Measurements from ENCODE around the gene TRAPPC12.
A peak's percentile ranks its signal among the peaks of the same experiment; 100 is the strongest.

Gene TRAPPC12

DNA sequence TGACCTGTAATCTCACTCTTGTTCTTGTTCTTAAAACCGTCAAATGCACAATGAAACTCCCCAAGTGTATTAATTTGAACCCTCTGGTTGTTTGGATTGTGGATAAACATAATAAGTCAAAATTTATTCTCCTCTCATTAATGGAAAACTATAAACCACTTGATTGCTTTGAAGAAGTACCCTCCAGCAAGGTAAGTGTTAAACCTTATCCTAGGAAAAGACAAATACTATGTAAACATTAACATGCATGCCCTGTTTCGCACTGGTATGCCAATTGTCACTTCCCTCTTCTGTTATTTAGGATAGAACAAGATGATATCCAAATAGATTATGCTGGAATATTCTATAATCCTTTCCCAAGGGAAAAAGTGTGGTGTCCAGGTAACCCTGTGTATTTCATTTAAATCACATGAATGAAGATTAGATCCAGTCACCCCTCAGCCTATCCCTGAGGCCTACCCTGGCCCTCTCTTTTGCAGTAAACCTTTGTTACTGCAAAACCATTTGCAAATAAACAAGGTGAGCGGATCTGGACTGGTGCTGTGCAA, 138.5 kb downstream of the TRAPPC12 start:
- peaks cover 4% of the 10 kb centered on the region for H3K4me1 ChIP-seq (ENCODE audit: control insufficient read depth, insufficient read depth, low read depth, low read length)
- peak overlapping the region in 1 of 2 experiments; percentile 53 for H3K14ac ChIP-seq (ENCODE audit: low read length in 2 of 2)
- H3K18ac ChIP-seq (ENCODE audit: low read depth in 1 of 2, low read length in 2 of 2), result peak overlapping the region; percentile 89 to 92
- DNase-seq, result no peak
- no peak overlapping the region for H3K23ac ChIP-seq (ENCODE audit: low read length in 2 of 2)
- 4% methylated on average over 1 of the region's 3 CpGs for WGBS
- peak overlapping the region; percentile 93 for H3K9ac ChIP-seq (ENCODE audit: low read length)
- H2BK12ac ChIP-seq (ENCODE audit: low read length in 2 of 2), result no peak overlapping the region
- H3K9me3 ChIP-seq (ENCODE audit: control insufficient read depth, low read length), result no peaks in the 10 kb centered on the region
- H3K4me3 ChIP-seq (ENCODE audit: insufficient read depth in 1 of 2, low read depth in 1 of 2, low read length in 2 of 2), result peak overlapping the region; percentile 74 to 97
- H2AK5ac ChIP-seq (ENCODE audit: low read length, severe bottlenecking), result no peak overlapping the region
- no peaks in the 10 kb centered on the region for H3K27me3 ChIP-seq (ENCODE audit: control insufficient read depth in 1 of 2, insufficient read depth in 1 of 2, low read length in 2 of 2)
- H2BK15ac ChIP-seq (ENCODE audit: low read depth, poor library complexity, severe bottlenecking), result peak overlapping the region; percentile 60
- H4K91ac ChIP-seq (ENCODE audit: low read length), result no peak overlapping the region
- peaks cover 7% of the 10 kb centered on the region for H3K79me1 ChIP-seq (replicated peaks; ENCODE audit: low read length, poor library complexity, severe bottlenecking)
- H4K8ac ChIP-seq (ENCODE audit: low read length), result no peak overlapping the region
- peak overlapping the region in 1 of 2 experiments; percentile 81 for H3K4ac ChIP-seq (ENCODE audit: low read depth in 1 of 2, low read length in 2 of 2)
- peaks cover 0 to 23% of the 10 kb centered on the region in 2 experiments for H3K36me3 ChIP-seq (ENCODE audit: control insufficient read depth in 1 of 2, insufficient read depth in 2 of 2, low read depth in 1 of 2, low read length in 2 of 2)
- H3K27ac ChIP-seq (ENCODE audit: low read length, poor library complexity, severe bottlenecking), result peak overlapping the region; percentile 95
- H2BK120ac ChIP-seq (ENCODE audit: low read depth, low read length), result no peak overlapping the region
- peak overlapping the region; percentile 50 for H3K4me2 ChIP-seq (ENCODE audit: low read length, poor library complexity, severe bottlenecking)
- H2BK5ac ChIP-seq (ENCODE audit: low read depth, low read length, poor library complexity, severe bottlenecking), result no peak overlapping the region
- H2AFZ ChIP-seq (ENCODE audit: low read depth, low read length), result no peak overlapping the region

- H2BK5ac ChIP-seq (ENCODE audit: low read depth, low read length, poor library complexity, severe bottlenecking), result peak overlapping the region; percentile 86
- H3K23ac ChIP-seq (ENCODE audit: low read length in 2 of 2), result no peak overlapping the region
- H3K14ac ChIP-seq (ENCODE audit: low read length in 2 of 2), result peak overlapping the region in 1 of 2 experiments; percentile 53
- peak overlapping the region; percentile 93 for H3K9ac ChIP-seq (ENCODE audit: low read length)
- no peaks in the 10 kb centered on the region for H3K9me3 ChIP-seq (ENCODE audit: control insufficient read depth, low read length)
- H3K4me2 ChIP-seq (ENCODE audit: low read length, poor library complexity, severe bottlenecking), result peak overlapping the region; percentile 93
- peaks cover 5% of the 10 kb centered on the region for H3K4me1 ChIP-seq (ENCODE audit: control insufficient read depth, insufficient read depth, low read depth, low read length)
- H2BK12ac ChIP-seq (ENCODE audit: low read length in 2 of 2), result no peak overlapping the region
- no peak overlapping the region for H2AK5ac ChIP-seq (ENCODE audit: low read length, severe bottlenecking)
- peak overlapping the region; percentile 95 for H3K27ac ChIP-seq (ENCODE audit: low read length, poor library complexity, severe bottlenecking)
- H2AFZ ChIP-seq (ENCODE audit: low read depth, low read length), result no peak overlapping the region
- DNase-seq, result peak; percentile 96
- H3K4me3 ChIP-seq (ENCODE audit: insufficient read depth in 1 of 2, low read depth in 1 of 2, low read length in 2 of 2), result peak overlapping the region; percentile 75 to 97
- peak overlapping the region; percentile 97 for H4K8ac ChIP-seq (ENCODE audit: low read length)
- H3K27me3 ChIP-seq (ENCODE audit: control insufficient read depth in 1 of 2, insufficient read depth in 1 of 2, low read length in 2 of 2), result no peaks in the 10 kb centered on the region
- peaks cover 7% of the 10 kb centered on the region for H3K79me1 ChIP-seq (replicated peaks; ENCODE audit: low read length, poor library complexity, severe bottlenecking)
- H3K4ac ChIP-seq (ENCODE audit: low read depth in 1 of 2, low read length in 2 of 2), result peak overlapping the region; percentile 75 to 81
- peaks cover 0 to 17% of the 10 kb centered on the region in 2 experiments for H3K36me3 ChIP-seq (ENCODE audit: control insufficient read depth in 1 of 2, insufficient read depth in 2 of 2, low read depth in 1 of 2, low read length in 2 of 2)
- H3K18ac ChIP-seq (ENCODE audit: low read depth in 1 of 2, low read length in 2 of 2), result peak overlapping the region; percentile 95 to 98
- peak overlapping the region; percentile 60 for H2BK15ac ChIP-seq (ENCODE audit: low read depth, poor library complexity, severe bottlenecking)
- under 1% methylated on average over 64 of the region's 67 CpGs for WGBS
- H4K91ac ChIP-seq (ENCODE audit: low read length), result peak overlapping the region; percentile 94
- H2BK120ac ChIP-seq (ENCODE audit: low read depth, low read length), result peak overlapping the region; percentile 91
Measured at GRCh38 chr2:3518496-3519254, 139.2 kb downstream of the TRAPPC12 start.

DNA sequence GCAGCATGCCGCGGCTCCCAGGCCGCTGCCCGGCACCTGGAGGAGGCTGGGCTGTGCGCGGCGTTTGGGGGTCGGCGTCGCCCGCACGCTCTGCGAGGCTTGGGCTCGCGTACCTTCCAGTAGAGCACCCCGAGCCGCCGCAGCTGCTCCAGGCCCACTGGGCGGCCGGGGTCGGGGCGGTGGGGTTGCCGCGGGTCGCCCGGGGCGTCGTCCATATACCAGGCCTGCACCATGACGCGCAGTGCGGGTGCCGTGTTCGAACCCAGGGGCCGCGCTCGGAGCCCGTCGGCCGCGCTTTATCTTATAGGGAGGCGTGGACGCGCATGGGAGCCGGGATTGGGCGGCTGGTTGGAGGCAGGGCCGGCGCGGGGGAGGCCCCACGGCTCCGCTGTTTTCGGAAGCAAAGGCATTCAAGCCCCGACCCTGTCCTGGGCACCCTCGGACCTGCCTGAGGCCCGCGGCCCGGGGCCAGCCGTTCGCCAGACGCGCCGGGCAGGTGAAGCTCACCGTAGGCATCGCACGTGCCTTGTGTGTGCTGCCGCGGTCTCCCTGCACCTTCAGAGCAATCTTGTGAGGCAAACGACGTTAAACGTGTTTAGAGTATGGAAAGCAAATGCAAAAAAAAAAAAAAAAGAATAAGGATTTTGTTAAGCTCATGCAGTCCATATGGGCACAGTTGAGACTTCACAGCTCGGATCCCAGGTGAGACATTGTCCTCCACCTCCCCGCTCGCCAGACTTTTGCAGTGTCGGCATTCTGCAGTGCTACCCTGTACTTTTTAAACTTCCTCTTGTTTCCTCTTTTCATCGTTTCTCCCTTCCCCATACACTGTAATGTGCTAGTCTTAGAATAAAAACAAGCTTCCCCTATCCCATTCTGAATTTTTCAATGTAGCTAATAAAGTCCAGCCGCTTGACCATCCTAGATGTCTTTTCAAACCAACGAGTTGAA, 140.0 kb downstream of the TRAPPC12 start, which contains the start of gene ADI1:
Gene ADI1 (minus strand): TSS at position 277 of the 951 bp plus-strand sequence. CDS start 44 bp downstream, at position 233.
- Histone ChIP-seq H3K4ac (ENCODE audit: low read depth in 1 of 2, low read length in 2 of 2) (peak within 1 kb of the TSS; percentile 83 to 84), H3K18ac (ENCODE audit: low read depth in 1 of 2, low read length in 2 of 2) (peak within 1 kb of the TSS; percentile 95 to 98), H3K27me3 (ENCODE audit: control insufficient read depth in 1 of 2, insufficient read depth in 1 of 2, low read length in 2 of 2) (no peaks in the 10 kb centered on the region), H4K91ac (ENCODE audit: low read length) (peak within 1 kb of the TSS; percentile 94), H2BK12ac (ENCODE audit: low read length in 2 of 2) (peak within 1 kb of the TSS in 1 of 2 experiments; percentile 23), H2BK120ac (ENCODE audit: low read depth, low read length) (peak within 1 kb of the TSS; percentile 91), H3K4me2 (ENCODE audit: low read length, poor library complexity, severe bottlenecking) (peak within 1 kb of the TSS; percentile 93), H3K4me3 (ENCODE audit: insufficient read depth in 1 of 2, low read depth in 1 of 2, low read length in 2 of 2) (peak within 1 kb of the TSS; percentile 75 to 97), H2AFZ (ENCODE audit: low read depth, low read length) (peak within 1 kb of the TSS; percentile 76), H4K8ac (ENCODE audit: low read length) (peak within 1 kb of the TSS; percentile 97), H2BK5ac (ENCODE audit: low read depth, low read length, poor library complexity, severe bottlenecking) (peak within 1 kb of the TSS; percentile 86), H3K79me1 (replicated peaks; ENCODE audit: low read length, poor library complexity, severe bottlenecking) (peaks cover 4% of the 10 kb centered on the region), H3K36me3 (ENCODE audit: control insufficient read depth in 1 of 2, insufficient read depth in 2 of 2, low read depth in 1 of 2, low read length in 2 of 2) (peaks cover 0 to 12% of the 10 kb centered on the region in 2 experiments), H3K9ac (ENCODE audit: low read length) (peak within 1 kb of the TSS; percentile 93), H2BK15ac (ENCODE audit: low read depth, poor library complexity, severe bottlenecking) (peak within 1 kb of the TSS; percentile 98), H3K27ac (ENCODE audit: low read length, poor library complexity, severe bottlenecking) (peak within 1 kb of the TSS; percentile 95), H3K14ac (ENCODE audit: low read length in 2 of 2) (peak within 1 kb of the TSS; percentile 83 to 96), H3K23ac (ENCODE audit: low read length in 2 of 2) (peak within 1 kb of the TSS in 1 of 2 experiments; percentile 32), H2AK5ac (ENCODE audit: low read length, severe bottlenecking) (no peak within 1 kb of the TSS), H3K9me3 (ENCODE audit: control insufficient read depth, low read length) (no peaks in the 10 kb centered on the region), H3K4me1 (ENCODE audit: control insufficient read depth, insufficient read depth, low read depth, low read length) (peaks cover 7% of the 10 kb centered on the region)
- DNase-seq, result peak; percentile 79
- WGBS, result 7% methylated on average over 67 of the region's 76 CpGs

Measured in mesenchymal stem cell (in vitro differentiated cells and primary cell).